ENCODE data around the gene HHEX.

Gene HHEX

GRCh38 chr10:92692080-92692671, 2.4 kb downstream of the HHEX start:
- no peak for DNase-seq (ENCODE audit: low spot score)
- Histone ChIP-seq H3K36me3 (ENCODE audit: low read depth) (peaks cover 12% of the 10 kb centered on the region; the same call in 1 of the 2 replicates), H3K27ac (ENCODE audit: poor library complexity, severe bottlenecking) (no peak overlapping the region), H3K4me1 (ENCODE audit: insufficient read depth, poor library complexity, severe bottlenecking) (no peaks in the 10 kb centered on the region), H3K9me3 (ENCODE audit: severe bottlenecking) (no peaks in the 10 kb centered on the region), H3K4me3 (ENCODE audit: severe bottlenecking) (no peak overlapping the region), H3K27me3 (ENCODE audit: insufficient read depth, poor library complexity, severe bottlenecking) (no peaks in the 10 kb centered on the region)
- ATAC-seq (ENCODE audit: low read depth), result no peak
- TF ChIP-seq, protein P1, sequence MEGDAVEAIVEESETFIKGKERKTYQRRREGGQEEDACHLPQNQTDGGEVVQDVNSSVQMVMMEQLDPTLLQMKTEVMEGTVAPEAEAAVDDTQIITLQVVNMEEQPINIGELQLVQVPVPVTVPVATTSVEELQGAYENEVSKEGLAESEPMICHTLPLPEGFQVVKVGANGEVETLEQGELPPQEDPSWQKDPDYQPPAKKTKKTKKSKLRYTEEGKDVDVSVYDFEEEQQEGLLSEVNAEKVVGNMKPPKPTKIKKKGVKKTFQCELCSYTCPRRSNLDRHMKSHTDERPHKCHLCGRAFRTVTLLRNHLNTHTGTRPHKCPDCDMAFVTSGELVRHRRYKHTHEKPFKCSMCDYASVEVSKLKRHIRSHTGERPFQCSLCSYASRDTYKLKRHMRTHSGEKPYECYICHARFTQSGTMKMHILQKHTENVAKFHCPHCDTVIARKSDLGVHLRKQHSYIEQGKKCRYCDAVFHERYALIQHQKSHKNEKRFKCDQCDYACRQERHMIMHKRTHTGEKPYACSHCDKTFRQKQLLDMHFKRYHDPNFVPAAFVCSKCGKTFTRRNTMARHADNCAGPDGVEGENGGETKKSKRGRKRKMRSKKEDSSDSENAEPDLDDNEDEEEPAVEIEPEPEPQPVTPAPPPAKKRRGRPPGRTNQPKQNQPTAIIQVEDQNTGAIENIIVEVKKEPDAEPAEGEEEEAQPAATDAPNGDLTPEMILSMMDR (IDR thresholded peaks at IDR 0.05; ENCODE audit: poor library complexity, severe bottlenecking), result no peak

GRCh38 chr10:92692697-92693533, 3.2 kb downstream of the HHEX start:
- no peak for ATAC-seq (ENCODE audit: low read depth)
- Histone ChIP-seq H3K4me3 (ENCODE audit: severe bottlenecking) (no peak overlapping the region), H3K4me1 (ENCODE audit: insufficient read depth, poor library complexity, severe bottlenecking) (no peaks in the 10 kb centered on the region), H3K9me3 (ENCODE audit: severe bottlenecking) (no peaks in the 10 kb centered on the region), H3K36me3 (ENCODE audit: low read depth) (peaks cover 12% of the 10 kb centered on the region; the same call in 1 of the 2 replicates), H3K27me3 (ENCODE audit: insufficient read depth, poor library complexity, severe bottlenecking) (no peaks in the 10 kb centered on the region), H3K27ac (ENCODE audit: poor library complexity, severe bottlenecking) (no peak overlapping the region)
- TF ChIP-seq, protein P1 (IDR thresholded peaks at IDR 0.05; ENCODE audit: poor library complexity, severe bottlenecking), result no peak
- DNase-seq (ENCODE audit: low spot score), result no peak

GRCh38 chr10:92693534-92693893, 3.8 kb downstream of the HHEX start:
- Histone ChIP-seq H3K4me3 (ENCODE audit: severe bottlenecking) (no peak overlapping the region), H3K4me1 (ENCODE audit: insufficient read depth, poor library complexity, severe bottlenecking) (no peaks in the 10 kb centered on the region), H3K27me3 (ENCODE audit: insufficient read depth, poor library complexity, severe bottlenecking) (no peaks in the 10 kb centered on the region), H3K36me3 (ENCODE audit: low read depth) (peaks cover 12% of the 10 kb centered on the region; the same call in 1 of the 2 replicates), H3K9me3 (ENCODE audit: severe bottlenecking) (no peaks in the 10 kb centered on the region), H3K27ac (ENCODE audit: poor library complexity, severe bottlenecking) (no peak overlapping the region)
- TF ChIP-seq, protein P1 (IDR thresholded peaks at IDR 0.05; ENCODE audit: poor library complexity, severe bottlenecking), result no peak
- DNase-seq (ENCODE audit: low spot score) (no peak), ATAC-seq (ENCODE audit: low read depth) (no peak)

GRCh38 chr10:92695679-92696605, 6.2 kb downstream of the HHEX start:
- H3K27ac ChIP-seq (ENCODE audit: poor library complexity, severe bottlenecking), result no peak overlapping the region
- no peaks in the 10 kb centered on the region for H3K9me3 ChIP-seq (ENCODE audit: severe bottlenecking)
- no peaks in the 10 kb centered on the region for H3K27me3 ChIP-seq (ENCODE audit: insufficient read depth, poor library complexity, severe bottlenecking)
- no peak overlapping the region for H3K4me3 ChIP-seq (ENCODE audit: severe bottlenecking)
- H3K36me3 ChIP-seq (ENCODE audit: low read depth), result peaks cover 9% of the 10 kb centered on the region; the same call in 1 of the 2 replicates
- DNase-seq (ENCODE audit: low spot score) (no peak), ATAC-seq (ENCODE audit: low read depth) (no peak)
- H3K4me1 ChIP-seq (ENCODE audit: insufficient read depth, poor library complexity, severe bottlenecking), result peaks cover 4% of the 10 kb centered on the region
- TF ChIP-seq, protein P1 (IDR thresholded peaks at IDR 0.05; ENCODE audit: poor library complexity, severe bottlenecking), result no peak

Data from RWPE2 (cell line).